H7 (cell line): ENCODE measurements around the gene CERS4. TPM values are rescaled to one million over a fixed set of nuclear protein-coding genes. Genes with fewer than 3 reads are reported as not detected.
A peak's percentile ranks its signal among the peaks of the same experiment; 100 is the strongest.
"Not testable (repeated sequence)": the region's sequence is repeated elsewhere in the genome, so short reads cannot be mapped to it uniquely, and the experiment has no call there.

Experiments
- DNase-seq: peaks from one replicate; pipeline ENCODE4 v3.0.0; 2012
- H3K27me3 ChIP-seq: 2 replicates; pipeline ENCODE4 v1.6.0; 2011; ENCODE audit warnings: mild to moderate bottlenecking, low read length; ENCODE audit not compliant: control insufficient read depth, insufficient read depth
- H3K36me3 ChIP-seq: replicated peaks from 2 replicates; pipeline ENCODE4 v1.5.1; 2011; ENCODE audit warnings: low read length; ENCODE audit not compliant: control insufficient read depth, insufficient read depth
- H3K4me3 ChIP-seq: 2 replicates; pipeline ENCODE4 v1.5.1; 2011; ENCODE audit warnings: low read depth, mild to moderate bottlenecking, control low read depth, low read length, moderate library complexity; ENCODE audit not compliant: insufficient read depth
- total RNA-seq: library from RNA; depleted of rRNA; stranded (reverse); fragments of >200 nt; shearing (Covaris generic); gene quantifications from 2 replicates; pipeline ENCODE4 v1.2.3, GENCODE V29; 2014

The CERS4 gene
- total RNA-seq, 1 experiment from 2014 or later = 116 TPM

DNA sequence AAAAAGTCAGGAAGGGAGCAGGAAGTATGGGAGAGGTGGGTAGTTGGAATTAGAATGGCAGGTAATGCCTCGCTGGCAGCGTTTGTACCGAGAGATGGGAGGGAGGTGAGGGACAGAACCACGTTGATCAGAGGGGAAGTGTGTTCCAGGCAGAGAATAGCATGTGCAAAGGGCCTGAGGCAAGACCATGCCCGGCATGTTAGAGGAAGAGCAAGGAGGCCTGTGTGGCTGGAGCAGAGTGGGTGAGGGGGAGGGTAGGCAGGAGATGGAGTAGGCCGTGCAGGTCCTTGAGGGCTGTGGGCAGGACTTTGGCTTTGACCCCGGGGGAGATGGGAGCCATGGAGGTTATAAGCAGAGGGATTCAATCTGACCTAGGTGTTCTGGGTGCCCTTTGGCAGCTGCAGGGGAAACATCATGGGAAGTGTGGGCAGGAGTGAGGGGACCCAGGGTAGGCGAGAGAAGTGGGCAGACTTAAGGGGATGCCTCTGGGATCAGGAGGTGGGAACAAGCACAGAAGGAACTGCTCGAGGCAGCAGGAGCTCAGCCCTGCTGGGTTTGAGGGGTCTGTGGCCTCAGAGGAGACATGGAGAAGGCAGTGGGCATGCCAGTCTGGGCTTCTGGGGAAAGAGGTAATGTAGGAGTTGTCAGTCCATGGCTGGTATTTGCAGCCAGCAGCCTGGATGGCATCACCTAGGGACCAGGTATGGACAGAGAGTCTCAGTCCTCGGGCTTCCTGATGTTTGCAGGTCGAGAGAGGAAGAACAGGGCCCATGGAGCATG is 50.2 kb downstream of the CERS4 start:
- peak; percentile 32 for DNase-seq
- H3K4me3 ChIP-seq = no peak overlapping the region
- H3K27me3 ChIP-seq = no peaks in the 10 kb centered on the region
- peaks cover 36% of the 10 kb centered on the region for H3K36me3 ChIP-seq

DNA sequence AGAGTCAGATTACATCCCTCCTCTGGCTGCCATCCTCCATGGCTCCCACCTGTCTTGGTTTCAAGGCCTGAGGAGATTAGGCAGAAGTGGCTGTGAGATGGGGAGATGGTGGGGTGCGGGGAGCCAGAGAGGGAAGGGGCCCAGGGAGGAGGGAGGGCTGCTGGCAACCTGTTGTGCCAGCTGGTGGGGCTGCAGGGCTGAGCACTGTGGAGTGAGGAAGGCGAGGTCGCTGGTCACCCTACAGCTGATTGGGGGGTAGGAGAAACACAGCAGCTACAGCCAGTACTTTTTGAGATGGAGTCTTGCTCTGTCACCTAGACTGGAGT is 50.7 kb downstream of the CERS4 start:
- H3K27me3 ChIP-seq = no peaks in the 10 kb centered on the region
- DNase-seq = no peak
- peaks cover 34% of the 10 kb centered on the region for H3K36me3 ChIP-seq
- no peak overlapping the region for H3K4me3 ChIP-seq

DNA sequence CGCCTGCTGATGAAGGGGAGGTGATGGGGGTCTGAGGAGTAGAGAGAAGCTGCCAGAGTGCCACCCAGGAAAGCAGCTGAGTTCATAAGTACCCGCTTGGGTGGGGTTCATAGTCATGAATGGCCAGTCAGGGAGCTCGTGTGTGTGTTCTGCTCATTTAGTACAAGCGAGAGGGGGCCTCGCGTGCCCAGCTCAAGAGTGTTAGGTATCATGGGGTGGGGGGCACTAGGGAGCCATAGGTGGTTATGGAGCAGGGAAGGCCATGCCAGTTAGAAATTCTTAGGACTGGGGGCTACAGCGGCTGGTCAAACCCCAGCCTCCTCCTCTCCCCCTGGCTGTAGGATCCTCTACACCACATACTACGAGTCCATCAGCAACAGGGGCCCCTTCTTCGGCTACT is 52.2 kb downstream of the CERS4 start:
- Histone ChIP-seq H3K36me3 (peaks cover 25% of the 10 kb centered on the region), H3K27me3 (no peaks in the 10 kb centered on the region), H3K4me3 (no peak overlapping the region)
- no peak for DNase-seq

DNA sequence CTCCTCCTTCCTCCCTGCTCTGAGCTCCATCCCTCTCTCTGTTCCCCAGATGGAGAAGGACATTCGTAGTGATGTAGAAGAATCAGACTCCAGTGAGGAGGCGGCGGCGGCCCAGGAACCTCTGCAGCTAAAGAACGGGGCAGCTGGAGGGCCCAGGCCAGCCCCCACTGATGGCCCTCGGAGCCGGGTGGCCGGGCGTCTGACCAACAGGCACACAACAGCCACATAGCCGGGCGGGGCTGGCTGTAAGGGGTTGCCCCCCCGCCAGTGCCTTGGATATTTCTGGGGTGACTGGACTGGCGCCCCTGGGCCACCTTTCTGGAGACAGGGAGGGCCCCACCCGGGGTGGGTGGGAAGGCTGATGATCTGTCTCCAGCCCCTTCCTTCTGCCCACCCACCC is 52.7 kb downstream of the CERS4 start:
- Histone ChIP-seq H3K27me3 (no peaks in the 10 kb centered on the region), H3K36me3 (peaks cover 21% of the 10 kb centered on the region), H3K4me3 (no peak overlapping the region)
- peak; percentile 41 for DNase-seq

DNA sequence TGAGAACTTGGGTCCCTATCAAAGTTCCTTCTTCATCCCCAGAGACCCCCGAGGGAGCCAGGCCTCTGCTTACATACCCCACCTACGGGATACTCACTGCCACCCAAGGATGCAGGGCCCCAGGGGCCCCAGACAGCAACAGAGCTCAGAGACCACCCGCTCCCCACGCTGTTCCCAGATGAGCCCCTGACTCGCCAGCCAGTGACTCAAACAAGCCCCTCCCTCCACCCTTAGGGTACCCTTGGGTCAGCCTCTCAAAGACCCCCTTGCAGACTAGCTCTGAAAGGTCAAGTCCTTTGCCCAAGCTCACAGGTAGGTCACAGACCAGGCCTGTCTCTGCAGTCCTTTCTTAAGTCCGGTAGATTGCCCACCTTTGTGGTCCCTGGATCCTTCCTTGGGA is 53.3 kb downstream of the CERS4 start:
- Histone ChIP-seq H3K27me3 (no peaks in the 10 kb centered on the region), H3K4me3 (no peak overlapping the region), H3K36me3 (peaks cover 19% of the 10 kb centered on the region)
- DNase-seq = peak; percentile 27

DNA sequence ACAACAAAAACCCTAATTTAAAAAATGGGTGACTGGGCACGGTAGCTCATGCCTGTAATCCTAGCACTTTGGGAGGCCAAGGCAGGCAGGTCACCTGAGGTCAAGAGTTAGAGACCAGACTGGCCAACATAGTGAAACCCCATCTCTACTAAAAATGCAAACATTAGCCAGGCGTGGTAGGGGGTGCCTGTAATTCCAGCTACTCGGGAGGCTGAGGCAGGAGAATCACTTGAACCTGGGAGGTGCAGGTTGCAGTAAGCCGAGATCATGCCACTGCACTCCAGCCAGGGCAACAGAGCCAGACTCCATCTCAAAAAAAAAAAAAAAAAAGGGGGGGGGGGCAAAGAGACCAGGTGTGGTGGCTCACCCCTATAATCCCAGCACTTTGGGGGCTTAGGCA is 55.1 kb downstream of the CERS4 start:
- not testable (repeated sequence) for H3K27me3 ChIP-seq, DNase-seq, H3K4me3 ChIP-seq
- H3K36me3 ChIP-seq = peaks cover 13% of the 10 kb centered on the region

DNA sequence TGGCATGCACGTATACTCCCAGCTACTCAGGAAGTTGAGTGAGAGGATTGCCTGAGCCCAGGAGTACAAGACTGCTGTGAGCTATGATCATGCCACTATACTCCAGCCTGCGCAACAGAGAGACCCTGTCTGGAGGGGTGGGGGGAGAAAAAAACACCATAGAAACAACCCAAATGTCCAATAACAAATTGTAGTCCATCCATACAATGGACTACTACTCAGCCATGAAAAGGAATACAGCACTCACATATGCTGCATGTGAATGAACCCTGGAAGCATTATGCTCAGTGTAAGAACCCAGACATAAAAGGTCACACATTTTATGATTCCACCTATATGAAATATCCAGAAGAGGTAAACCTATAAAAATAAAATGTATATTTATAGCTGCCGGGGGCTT is 56.7 kb downstream of the CERS4 start:
- no peak for DNase-seq
- Histone ChIP-seq H3K4me3 (no peak overlapping the region), H3K27me3 (no peaks in the 10 kb centered on the region; the same call in 1 of the 2 replicates), H3K36me3 (peaks cover 10% of the 10 kb centered on the region)

DNA sequence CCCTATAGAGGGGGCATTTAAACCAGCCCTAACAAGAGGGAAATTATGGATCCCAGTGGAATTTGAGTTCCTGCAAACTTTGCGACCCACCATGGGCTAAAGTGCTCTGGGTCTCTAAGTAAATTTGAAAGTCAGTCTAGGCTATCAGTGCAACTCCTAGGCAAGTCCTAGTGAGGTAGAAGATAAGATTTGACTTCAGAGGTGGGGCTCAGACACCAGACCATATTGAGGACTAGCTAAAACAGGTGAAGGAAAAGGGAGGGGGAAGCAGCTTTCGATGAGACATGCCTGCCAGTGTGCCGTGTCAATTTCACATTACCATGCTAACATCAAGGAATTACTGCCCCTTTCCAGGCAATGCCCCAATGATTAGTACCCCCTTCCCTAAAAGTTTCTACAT is 60.6 kb downstream of the CERS4 start:
- no peak overlapping the region for H3K4me3 ChIP-seq
- no peaks in the 10 kb centered on the region for H3K36me3 ChIP-seq
- no peak for DNase-seq
- no peaks in the 10 kb centered on the region; the same call in 1 of the 2 replicates for H3K27me3 ChIP-seq

DNA sequence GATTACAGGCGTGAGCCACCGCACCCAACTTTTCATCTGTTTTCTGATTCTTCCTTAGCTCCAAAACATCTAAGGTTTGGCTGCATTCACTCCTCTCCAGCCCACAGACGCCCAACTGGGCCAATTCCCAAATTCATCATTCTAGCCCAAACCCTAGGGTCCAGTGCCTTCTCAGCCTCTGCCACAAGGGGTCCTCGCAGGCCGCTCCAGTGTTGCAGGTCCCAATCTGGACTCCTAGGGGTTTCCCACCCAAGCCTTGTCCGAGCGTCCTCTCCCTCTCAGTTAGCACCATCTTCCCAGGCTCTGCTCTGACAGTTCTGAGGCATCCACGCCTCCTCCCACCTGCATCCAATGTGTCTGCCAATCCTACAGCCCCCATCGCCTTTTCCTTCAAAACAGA is 67.3 kb downstream of the CERS4 start:
- not testable (repeated sequence) for DNase-seq, H3K27me3 ChIP-seq, H3K4me3 ChIP-seq, H3K36me3 ChIP-seq

DNA sequence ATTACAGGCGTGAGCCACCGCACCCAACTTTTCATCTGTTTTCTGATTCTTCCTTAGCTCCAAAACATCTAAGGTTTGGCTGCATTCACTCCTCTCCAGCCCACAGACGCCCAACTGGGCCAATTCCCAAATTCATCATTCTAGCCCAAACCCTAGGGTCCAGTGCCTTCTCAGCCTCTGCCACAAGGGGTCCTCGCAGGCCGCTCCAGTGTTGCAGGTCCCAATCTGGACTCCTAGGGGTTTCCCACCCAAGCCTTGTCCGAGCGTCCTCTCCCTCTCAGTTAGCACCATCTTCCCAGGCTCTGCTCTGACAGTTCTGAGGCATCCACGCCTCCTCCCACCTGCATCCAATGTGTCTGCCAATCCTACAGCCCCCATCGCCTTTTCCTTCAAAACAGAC is 82.2 kb downstream of the CERS4 start:
- H3K27me3 ChIP-seq, H3K4me3 ChIP-seq, DNase-seq, H3K36me3 ChIP-seq: not testable (repeated sequence)

DNA sequence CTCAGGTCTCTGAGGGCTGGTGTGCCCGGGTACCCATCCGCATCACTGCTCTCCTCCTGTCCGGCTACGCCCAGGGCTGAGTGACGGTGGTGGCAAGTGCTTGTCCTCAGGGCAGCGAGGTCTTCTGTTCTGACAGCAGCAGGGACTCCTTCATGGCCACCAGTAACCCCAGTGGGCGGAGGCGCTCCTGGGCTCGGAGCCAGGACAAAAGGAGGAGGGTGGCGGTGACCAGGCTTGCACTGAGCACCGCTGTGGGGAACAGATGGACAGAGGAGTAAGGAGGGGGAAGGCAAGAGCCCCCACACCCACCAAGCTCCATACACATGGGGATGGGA is 93.2 kb downstream of the CERS4 start:
- H3K27me3 ChIP-seq = no peaks in the 10 kb centered on the region
- H3K4me3 ChIP-seq = no peak overlapping the region
- no peak for DNase-seq
- H3K36me3 ChIP-seq = peaks cover 4% of the 10 kb centered on the region; the same call in 1 of the 2 replicates

DNA sequence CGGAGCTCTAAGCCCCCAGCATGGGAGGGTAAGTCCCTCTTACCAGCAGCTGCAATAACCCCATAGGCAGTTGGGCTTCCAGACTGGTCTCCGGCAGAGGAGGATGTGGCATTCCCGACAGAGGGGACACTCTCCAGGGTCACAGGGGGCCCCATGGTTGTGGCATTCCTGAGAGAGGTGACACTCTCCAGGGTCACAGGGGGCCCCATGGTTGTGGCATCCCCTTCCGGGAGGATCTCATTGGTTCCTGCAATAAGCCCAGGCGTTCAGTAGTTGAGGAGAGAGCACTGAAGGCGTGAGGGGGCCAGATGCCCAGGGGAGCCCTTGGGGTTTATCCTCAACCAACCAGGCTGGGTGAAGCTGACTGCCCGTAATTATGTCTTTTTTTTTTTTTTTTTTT is 93.6 kb downstream of the CERS4 start:
- DNase-seq = no peak
- H3K27me3 ChIP-seq = no peaks in the 10 kb centered on the region
- H3K36me3 ChIP-seq = peaks cover 4% of the 10 kb centered on the region; the same call in 1 of the 2 replicates
- no peak overlapping the region for H3K4me3 ChIP-seq

DNA sequence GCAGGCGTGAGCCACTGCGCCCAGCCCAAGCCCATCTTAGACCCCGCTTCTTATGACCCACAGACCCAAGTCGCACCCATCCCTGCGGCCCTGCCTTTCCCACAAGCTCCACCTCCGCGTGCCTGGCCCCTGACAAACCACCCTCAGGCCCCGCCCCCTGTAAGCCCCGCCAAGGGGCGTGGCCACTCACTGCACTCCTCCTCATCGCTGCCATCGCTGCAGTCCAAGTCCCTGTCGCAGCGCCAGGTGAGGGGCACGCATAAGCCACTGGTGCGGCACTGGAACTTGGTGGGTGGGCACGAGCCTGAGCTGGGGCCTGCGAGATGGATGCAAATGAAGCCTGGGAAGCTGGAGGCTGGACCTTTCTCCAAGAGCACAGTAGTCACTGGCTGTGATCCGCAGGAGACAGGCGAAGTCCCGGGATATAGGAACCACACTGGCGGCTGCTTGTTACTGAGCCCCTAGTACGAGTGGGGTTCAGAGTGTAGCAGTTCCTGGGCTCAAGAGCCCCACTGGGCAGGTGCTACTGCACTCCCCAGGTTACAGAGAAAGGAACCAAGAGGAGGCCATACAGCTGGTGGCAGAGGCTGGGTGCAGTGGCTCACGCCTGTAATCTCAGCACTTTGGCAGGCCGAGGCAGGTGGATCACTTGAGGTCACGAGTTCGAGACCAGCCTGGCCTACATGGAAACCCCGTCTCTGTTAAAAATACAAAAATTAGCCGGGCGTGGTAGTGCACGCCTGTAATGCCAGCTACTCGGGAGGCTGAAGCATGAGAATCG is 95.9 kb downstream of the CERS4 start:
- H3K27me3 ChIP-seq = no peaks in the 10 kb centered on the region
- DNase-seq = peak; percentile 98
- H3K36me3 ChIP-seq = peaks cover 7% of the 10 kb centered on the region
- no peak overlapping the region for H3K4me3 ChIP-seq

DNA sequence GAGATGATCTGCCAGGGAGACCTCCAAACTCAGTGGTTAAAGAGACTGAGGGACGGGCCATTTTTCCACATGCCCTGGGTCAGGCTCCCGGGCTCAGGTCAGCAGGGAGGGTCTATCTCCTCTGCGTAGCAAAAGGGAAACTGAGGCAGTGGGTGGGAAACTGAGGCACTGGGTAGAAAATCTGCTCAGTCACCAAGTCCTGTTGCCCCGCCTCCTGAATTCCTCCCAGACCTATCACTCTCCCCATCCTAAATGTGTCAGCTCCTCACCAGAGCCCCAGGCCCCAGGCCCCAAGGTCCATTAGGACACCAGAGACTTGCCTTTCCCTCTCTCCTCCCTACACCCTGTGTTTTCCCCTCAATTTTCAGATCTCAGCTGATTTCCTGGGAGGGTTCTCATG is 96.6 kb downstream of the CERS4 start:
- Histone ChIP-seq H3K4me3 (no peak overlapping the region), H3K27me3 (no peaks in the 10 kb centered on the region), H3K36me3 (peaks cover 9% of the 10 kb centered on the region)
- peak; percentile 44 for DNase-seq

DNA sequence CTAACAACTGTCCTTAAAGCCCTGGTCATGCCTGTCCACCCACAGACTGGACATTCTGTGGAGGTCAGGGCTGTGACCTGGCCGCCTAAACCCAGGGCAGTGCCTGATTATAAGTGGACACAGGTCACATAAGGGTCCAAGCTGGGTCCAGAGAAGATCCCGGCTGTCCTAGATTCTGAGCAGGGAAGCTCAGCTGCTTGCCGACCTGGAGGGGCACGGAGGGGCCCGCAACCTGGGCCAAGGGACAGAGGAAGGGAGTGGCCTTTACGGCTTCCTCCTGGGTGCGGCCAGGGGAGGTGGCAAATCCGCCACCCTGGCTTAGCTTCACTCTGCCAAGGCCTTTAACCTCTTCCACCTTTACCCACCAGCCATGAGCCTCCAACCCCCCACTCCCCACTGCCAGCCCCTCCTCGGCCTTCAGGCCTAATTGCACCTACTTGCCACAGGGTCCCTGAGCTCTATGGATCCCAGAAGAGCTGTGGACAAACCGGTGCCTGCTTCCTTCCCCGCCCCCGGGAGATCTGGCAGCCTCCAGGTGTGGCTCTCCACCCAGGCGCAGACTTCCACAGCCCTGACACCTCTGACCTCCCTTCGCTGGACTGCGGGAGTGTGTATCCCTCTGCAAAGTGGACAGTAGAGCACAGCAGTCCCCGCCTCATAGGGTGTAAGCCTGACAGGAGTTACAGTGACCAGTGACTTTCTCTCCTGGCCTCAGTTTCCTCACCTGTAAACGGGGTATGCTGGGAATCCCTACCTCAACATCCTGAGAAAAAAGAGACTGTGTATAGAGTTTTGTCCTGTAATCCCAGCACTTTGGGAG is 97.3 kb downstream of the CERS4 start:
- Histone ChIP-seq H3K27me3 (no peaks in the 10 kb centered on the region), H3K36me3 (peaks cover 11% of the 10 kb centered on the region), H3K4me3 (no peak overlapping the region)
- DNase-seq = peak; percentile 42
